Right renal pelvis (tissue), 4 donors: Measurements from ENCODE around the gene UBE2B. TPM values are rescaled to one million over a fixed set of nuclear protein-coding genes. Genes with fewer than 3 reads are reported as not detected.

Experiments
- DNase-seq, 4 donors: peaks; one replicate each; pipeline ENCODE4 v3.0.0-alpha.2; 2013; ENCODE audit warnings: low read depth in 4 of 4, low spot score in 3 of 4, missing footprints in 1 of 4
- polyA plus RNA-seq, 4 donors: library from polyadenylated mRNA; unstranded; fragments of 120-200 nt; gene quantifications; one replicate each; pipeline ENCODE4 v1.2.1, GENCODE V29; 2013; ENCODE audit not compliant: insufficient read length in 4 of 4

UBE2B gene
- polyA plus RNA-seq, 4 donors, result 139 to 157 (median 143) TPM

GRCh38 chr5:134436523-134437339 lies 65.4 kb downstream of the UBE2B start:
- no peak for DNase-seq

- DNase-seq, result no peak
Observed at GRCh38 chr5:134437340-134437846, 66.0 kb downstream of the UBE2B start.

GRCh38 chr5:134437847-134438581 lies 66.6 kb downstream of the UBE2B start:
- no peak for DNase-seq

- DNase-seq, result no peak
Observed at GRCh38 chr5:134438721-134439123, 67.4 kb downstream of the UBE2B start.

- DNase-seq, result peak in 1 of 4 donors; percentile 44
Observed at GRCh38 chr5:134439210-134439654, 67.9 kb downstream of the UBE2B start.

- no peak for DNase-seq
Observed at GRCh38 chr5:134440201-134440755, 68.9 kb downstream of the UBE2B start.

Other genes with a start within 250 kb of the UBE2B start
- 100 to 1,000 TPM; 759 to 899 (median 871) TPM for gene SKP1, start 194.6 kb upstream of the UBE2B start, polyA plus RNA-seq
- gene PPP2CA, start 145.5 kb upstream of the UBE2B start, polyA plus RNA-seq, result 100 to 1,000 TPM; 199 to 247 (median 232) TPM
- gene CDKL3, start 4.4 kb upstream of the UBE2B start, polyA plus RNA-seq, result 1 to 10 TPM; 4.5 to 7.9 (median 7.0) TPM
- gene CDKN2AIPNL, start 40.3 kb downstream of the UBE2B start, polyA plus RNA-seq, result 10 to 100 TPM; 31.9 to 33.8 (median 33.0) TPM
- 10 to 100 TPM in 3 of 4 donors, 1 to 10 TPM in 1; 9.9 to 13.1 (median 11.8) TPM for gene JADE2, start 154.1 kb downstream of the UBE2B start, polyA plus RNA-seq